ENCODE data around the gene SLC8A3.
"Not testable (repeated sequence)": the region's sequence is repeated elsewhere in the genome, so short reads cannot be mapped to it uniquely, and the experiment has no call there.

The SLC8A3 gene

GRCh38 chr14:70188659-70189455 lies at the start of gene SLC8A3:
Gene SLC8A3, minus strand, starts transcription at chr14:70188951. Its CDS starts 20,529 bp downstream, at chr14:70168422.
- peak; percentile 54 for DNase-seq (ENCODE audit: low spot score)

- no peak for DNase-seq (ENCODE audit: low spot score)
Observed at GRCh38 chr14:70237710-70238109, 49.0 kb upstream of the SLC8A3 start.

GRCh38 chr14:70234066-70234950 lies 45.6 kb upstream of the SLC8A3 start:
- no peak for DNase-seq (ENCODE audit: low spot score)

GRCh38 chr14:70231756-70232544 lies 43.2 kb upstream of the SLC8A3 start:
- not testable (repeated sequence) for DNase-seq (ENCODE audit: low spot score)

GRCh38 chr14:70229877-70230640 lies 41.3 kb upstream of the SLC8A3 start:
- DNase-seq (ENCODE audit: low spot score), result not testable (repeated sequence)

- no peak for DNase-seq (ENCODE audit: low spot score)
Observed at GRCh38 chr14:70213721-70214282, 25.1 kb upstream of the SLC8A3 start.

GRCh38 chr14:70212752-70213151 lies 24.0 kb upstream of the SLC8A3 start:
- DNase-seq (ENCODE audit: low spot score), result no peak

GRCh38 chr14:70208380-70208779 lies 19.6 kb upstream of the SLC8A3 start:
- no peak for DNase-seq (ENCODE audit: low spot score)

GRCh38 chr14:70203686-70204085 lies 14.9 kb upstream of the SLC8A3 start:
- no peak for DNase-seq (ENCODE audit: low spot score)

GRCh38 chr14:70201994-70202393 lies 13.2 kb upstream of the SLC8A3 start:
- DNase-seq (ENCODE audit: low spot score), result no peak

GRCh38 chr14:70193396-70193795 lies 4.6 kb upstream of the SLC8A3 start:
- no peak for DNase-seq (ENCODE audit: low spot score)

GRCh38 chr14:70192915-70193314 lies 4.2 kb upstream of the SLC8A3 start:
- DNase-seq (ENCODE audit: low spot score), result no peak

- no peak for DNase-seq (ENCODE audit: low spot score)
Observed at GRCh38 chr14:70190156-70190555, 1.4 kb upstream of the SLC8A3 start.

- no peak for DNase-seq (ENCODE audit: low spot score)
Observed at GRCh38 chr14:70189456-70190077, 816 bp upstream of the SLC8A3 start.

- DNase-seq (ENCODE audit: low spot score), result peak; percentile 40
Observed at GRCh38 chr14:70188322-70188658, 461 bp downstream of the SLC8A3 start.

- peak; percentile 19 for DNase-seq (ENCODE audit: low spot score)
Observed at GRCh38 chr14:70186900-70187451, 1.8 kb downstream of the SLC8A3 start.

GRCh38 chr14:70183991-70184390 lies 4.8 kb downstream of the SLC8A3 start:
- DNase-seq (ENCODE audit: low spot score), result no peak

GRCh38 chr14:70181276-70181675 lies 7.5 kb downstream of the SLC8A3 start:
- DNase-seq (ENCODE audit: low spot score), result no peak

- DNase-seq (ENCODE audit: low spot score), result no peak
Observed at GRCh38 chr14:70180718-70181117, 8.0 kb downstream of the SLC8A3 start.

GRCh38 chr14:70177081-70177800 lies 11.5 kb downstream of the SLC8A3 start:
- no peak for DNase-seq (ENCODE audit: low spot score)
